A172 (cell line): ENCODE results near the gene SMARCAL1. TPM values are rescaled to one million over a fixed set of nuclear protein-coding genes. Genes with fewer than 3 reads are reported as not detected.

Experiments
- total RNA-seq: library from RNA; depleted of rRNA; stranded (reverse); fragments of >200 nt; shearing (Covaris generic); gene quantifications from 2 replicates; pipeline ENCODE4 v1.2.3, GENCODE V29; 2014; rRNA removed

Gene SMARCAL1
- total RNA-seq, 1 experiment from 2014 or later, result 25.1 TPM

Other genes with a start within 250 kb of the SMARCAL1 start
- 6.4 and 6.9 TPM in 2 replicates for gene MARCHF4, start 40.0 kb upstream of the SMARCAL1 start, total RNA-seq
- 1,184 and 1,454 TPM in 2 replicates for gene RPL37A, start 86.4 kb downstream of the SMARCAL1 start, total RNA-seq
- gene IGFBP2, start 220.9 kb downstream of the SMARCAL1 start, total RNA-seq, result 42.8 and 56.6 TPM in 2 replicates